OCI-LY3 (cell line): Measurements from ENCODE around the gene TRIM29.

Source experiments
- H2AFZ ChIP-seq: fragments of 200-600, 300-600 bp; shearing (Covaris generic); 2 replicates; pipeline ENCODE4 v1.6.0; 2014; ENCODE audit warnings: antibody characterized with exemption, low read depth, low read length
- H3K27ac ChIP-seq: fragments of 200-600, 300-600 bp; sonication (generic); 2 replicates; pipeline ENCODE4 v1.5.1; 2014; ENCODE audit warnings: mild to moderate bottlenecking, low read length, moderate library complexity, mixed read lengths
- H3K27me3 ChIP-seq: fragments of 200-600, 300-600 bp; sonication (generic); 2 replicates; pipeline ENCODE4 v1.6.1; 2014; ENCODE audit warnings: low read depth, low read length, mixed read lengths
- H3K36me3 ChIP-seq: fragments of 200-600, 300-600 bp; sonication (generic); replicated peaks from 2 replicates; pipeline ENCODE3; 2014; ENCODE audit warnings: low read depth, low read length, mixed read lengths
- H3K4me1 ChIP-seq: fragments of 300-600, 200-600 bp; sonication (generic); 2 replicates; pipeline ENCODE4 v1.6.1; 2014; ENCODE audit warnings: low read length, mixed read lengths
- H3K4me2 ChIP-seq: fragments of 200-600, 300-600 bp; sonication (generic); 2 replicates; pipeline ENCODE4 v1.6.1; 2014; ENCODE audit warnings: low read length, mixed read lengths
- H3K4me3 ChIP-seq: fragments of 300-600, 200-600 bp; sonication (generic); 2 replicates; pipeline ENCODE4 v1.5.1; 2014; ENCODE audit warnings: antibody characterized with exemption, mild to moderate bottlenecking, low read length, moderate library complexity
- H3K79me2 ChIP-seq: fragments of 300-600, 200-600 bp; shearing (Covaris generic); 2 replicates; pipeline ENCODE4 v1.6.1; 2014; ENCODE audit warnings: mild to moderate bottlenecking, low read length, mixed read lengths
- H3K9ac ChIP-seq: fragments of 300-600, 200-600 bp; shearing (Covaris generic); 2 replicates; pipeline ENCODE4 v1.6.0; 2014; ENCODE audit warnings: mild to moderate bottlenecking, low read length, moderate library complexity
- H3K9me3 ChIP-seq: fragments of 200-600, 300-600 bp; shearing (Covaris generic); 2 replicates; pipeline ENCODE4 v1.6.1; 2014; ENCODE audit warnings: low read length, mixed read lengths; ENCODE audit not compliant: insufficient read depth
- H4K20me1 ChIP-seq: fragments of 200-600, 300-600 bp; sonication (generic); 2 replicates; pipeline ENCODE4 v1.6.1; 2016; ENCODE audit warnings: low read length, mixed read lengths; ENCODE audit not compliant: insufficient read depth
- EZH2phosphoT487 ChIP-seq: fragments of 200-600 bp; shearing (Covaris generic); IDR thresholded peaks from 2 replicates; pipeline ENCODE4 v1.6.1; 2018; ENCODE audit warnings: antibody characterized with exemption, mixed run types, low read depth
- TF ChIP-seq, protein P1 (sequence below): fragments of 200-600, 300-600 bp; sonication (generic); IDR thresholded peaks from 2 replicates; pipeline ENCODE4 v1.5.1; 2014; ENCODE audit warnings: antibody characterized with exemption, low read length, low read depth

The TRIM29 gene

DNA sequence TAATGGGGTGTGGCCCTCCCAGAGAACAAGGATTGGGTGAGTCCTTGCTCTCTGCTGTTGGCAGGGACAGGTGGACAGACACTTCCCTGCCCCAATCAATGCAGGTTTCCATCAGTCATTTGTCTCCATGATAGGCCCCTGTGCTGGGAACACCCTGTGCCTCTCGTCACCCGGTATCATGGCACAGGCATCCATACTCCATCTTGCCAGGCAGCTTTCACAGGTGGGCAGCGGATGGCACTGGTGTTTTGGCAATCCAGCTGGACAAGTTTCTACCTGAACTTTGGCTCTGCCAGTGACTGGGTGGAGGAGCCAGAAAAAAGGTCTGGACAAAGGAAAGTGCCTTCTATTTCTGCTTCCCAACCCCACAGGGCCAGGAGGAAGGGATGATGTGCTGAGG is 47.5 kb downstream of the TRIM29 start:
- Histone ChIP-seq H3K36me3 (no peaks in the 10 kb centered on the region), H4K20me1 (no peaks in the 10 kb centered on the region), H3K79me2 (no peaks in the 10 kb centered on the region), H3K27ac (no peak overlapping the region), H3K9me3 (no peaks in the 10 kb centered on the region), H3K4me2 (no peak overlapping the region), H2AFZ (no peak overlapping the region), H3K4me1 (no peaks in the 10 kb centered on the region), H3K9ac (no peak overlapping the region), H3K27me3 (peaks cover 25% of the 10 kb centered on the region), H3K4me3 (no peak overlapping the region)
- no peak for TF ChIP-seq EZH2phosphoT487
- TF ChIP-seq, protein P1, sequence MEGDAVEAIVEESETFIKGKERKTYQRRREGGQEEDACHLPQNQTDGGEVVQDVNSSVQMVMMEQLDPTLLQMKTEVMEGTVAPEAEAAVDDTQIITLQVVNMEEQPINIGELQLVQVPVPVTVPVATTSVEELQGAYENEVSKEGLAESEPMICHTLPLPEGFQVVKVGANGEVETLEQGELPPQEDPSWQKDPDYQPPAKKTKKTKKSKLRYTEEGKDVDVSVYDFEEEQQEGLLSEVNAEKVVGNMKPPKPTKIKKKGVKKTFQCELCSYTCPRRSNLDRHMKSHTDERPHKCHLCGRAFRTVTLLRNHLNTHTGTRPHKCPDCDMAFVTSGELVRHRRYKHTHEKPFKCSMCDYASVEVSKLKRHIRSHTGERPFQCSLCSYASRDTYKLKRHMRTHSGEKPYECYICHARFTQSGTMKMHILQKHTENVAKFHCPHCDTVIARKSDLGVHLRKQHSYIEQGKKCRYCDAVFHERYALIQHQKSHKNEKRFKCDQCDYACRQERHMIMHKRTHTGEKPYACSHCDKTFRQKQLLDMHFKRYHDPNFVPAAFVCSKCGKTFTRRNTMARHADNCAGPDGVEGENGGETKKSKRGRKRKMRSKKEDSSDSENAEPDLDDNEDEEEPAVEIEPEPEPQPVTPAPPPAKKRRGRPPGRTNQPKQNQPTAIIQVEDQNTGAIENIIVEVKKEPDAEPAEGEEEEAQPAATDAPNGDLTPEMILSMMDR: no peak

DNA sequence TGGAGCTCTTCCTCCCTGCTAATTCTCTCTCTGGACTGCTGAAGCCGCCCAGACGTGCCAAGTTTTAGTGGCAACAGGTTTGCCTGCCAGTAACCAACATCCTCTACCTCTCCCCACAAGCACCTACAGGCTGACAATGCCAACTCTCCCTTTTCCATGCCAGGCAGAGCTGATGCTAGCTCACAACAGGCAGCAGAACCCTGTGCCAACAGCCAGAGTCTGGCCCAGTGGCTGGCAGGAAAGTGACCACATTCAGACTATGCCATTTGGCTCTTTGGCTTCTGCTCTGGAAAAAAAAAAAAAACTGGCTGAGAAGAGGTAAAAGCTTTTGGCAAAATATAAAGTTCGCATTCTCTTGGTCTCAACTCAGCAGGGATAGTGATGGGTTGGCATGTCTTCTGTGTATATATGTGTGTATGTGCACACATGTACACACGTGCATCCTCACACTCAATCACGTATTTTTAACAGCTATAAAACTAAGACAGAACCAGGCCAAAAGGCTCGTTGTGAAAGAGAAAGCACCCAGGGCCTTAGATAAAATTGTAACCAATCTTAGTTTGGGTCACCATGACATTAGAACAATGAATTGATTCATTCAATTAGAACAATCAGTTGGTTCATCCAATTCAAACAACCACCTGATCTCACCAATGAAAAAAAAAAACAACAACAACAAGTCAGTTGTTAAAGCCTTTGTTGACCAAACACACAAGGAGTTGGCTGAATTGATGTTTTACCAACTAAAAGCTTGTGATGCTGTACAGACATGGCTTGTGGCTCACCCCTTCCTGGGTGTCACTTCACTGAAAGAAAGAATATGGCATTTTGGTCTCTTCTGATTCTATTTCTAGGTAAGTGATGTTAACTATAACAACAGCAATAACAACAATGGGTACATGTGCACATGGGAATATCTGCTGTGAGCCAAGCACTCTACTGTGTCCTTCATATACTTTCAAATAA is 48.6 kb downstream of the TRIM29 start:
- H3K4me2 ChIP-seq: no peak overlapping the region
- no peaks in the 10 kb centered on the region for H4K20me1 ChIP-seq
- no peak overlapping the region for H3K4me3 ChIP-seq
- TF ChIP-seq, protein P1: no peak
- no peak for TF ChIP-seq EZH2phosphoT487
- no peaks in the 10 kb centered on the region for H3K36me3 ChIP-seq
- H3K27ac ChIP-seq: no peak overlapping the region
- no peaks in the 10 kb centered on the region for H3K9me3 ChIP-seq
- H3K9ac ChIP-seq: no peak overlapping the region
- no peaks in the 10 kb centered on the region for H3K79me2 ChIP-seq
- H3K4me1 ChIP-seq: no peaks in the 10 kb centered on the region
- no peak overlapping the region for H2AFZ ChIP-seq
- H3K27me3 ChIP-seq: peaks cover 25% of the 10 kb centered on the region

DNA sequence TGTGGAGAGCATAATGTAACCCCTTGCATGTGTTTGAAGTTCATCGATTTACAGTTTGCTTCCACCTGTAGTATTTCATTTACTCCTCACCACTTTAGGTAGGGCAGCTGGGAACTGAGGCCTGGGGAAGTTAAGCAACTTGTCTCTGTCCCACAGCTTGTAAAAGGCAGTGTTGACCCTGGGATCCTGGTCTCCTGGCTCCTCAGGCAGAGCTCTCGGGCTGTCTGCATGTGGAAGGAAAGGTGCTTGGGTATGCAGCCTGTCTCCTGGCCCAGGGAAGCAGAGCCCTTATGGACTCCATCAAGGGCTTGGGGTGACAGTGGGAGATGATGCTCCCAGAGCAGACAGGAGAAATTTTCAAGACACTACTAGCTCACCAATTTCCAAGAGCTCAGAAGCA is 49.9 kb downstream of the TRIM29 start:
- Histone ChIP-seq H3K79me2 (no peaks in the 10 kb centered on the region), H3K9me3 (no peaks in the 10 kb centered on the region), H3K4me3 (no peak overlapping the region), H3K27ac (no peak overlapping the region), H3K36me3 (no peaks in the 10 kb centered on the region), H2AFZ (no peak overlapping the region), H3K9ac (no peak overlapping the region), H4K20me1 (no peaks in the 10 kb centered on the region), H3K4me2 (no peak overlapping the region), H3K4me1 (no peaks in the 10 kb centered on the region), H3K27me3 (peaks cover 25% of the 10 kb centered on the region)
- TF ChIP-seq, protein P1: no peak
- TF ChIP-seq EZH2phosphoT487: no peak

DNA sequence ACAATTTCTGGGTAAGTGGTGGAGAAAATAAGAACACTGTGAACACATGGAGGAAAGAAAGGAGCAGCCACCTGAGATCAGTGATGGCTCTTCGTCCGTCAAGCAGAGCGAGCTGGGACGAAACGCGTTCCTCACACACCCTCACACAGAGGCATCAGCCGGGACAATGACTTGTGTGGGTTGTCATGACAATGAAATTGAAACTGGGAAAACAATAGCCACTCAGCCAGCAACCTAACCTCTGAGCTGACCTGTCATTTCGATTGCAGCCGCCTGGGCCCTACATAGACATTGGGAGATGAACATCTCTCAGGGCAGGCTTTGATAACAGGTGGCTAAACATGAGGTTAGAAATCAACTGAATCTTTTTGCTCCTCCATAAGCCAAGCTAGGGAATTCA is 51.3 kb downstream of the TRIM29 start:
- H3K4me1 ChIP-seq: no peaks in the 10 kb centered on the region
- H2AFZ ChIP-seq: no peak overlapping the region
- H3K9ac ChIP-seq: no peak overlapping the region
- no peak overlapping the region for H3K27ac ChIP-seq
- no peak overlapping the region for H3K4me3 ChIP-seq
- H3K27me3 ChIP-seq: peaks cover 25% of the 10 kb centered on the region
- TF ChIP-seq EZH2phosphoT487: no peak
- TF ChIP-seq, protein P1: no peak
- H4K20me1 ChIP-seq: no peaks in the 10 kb centered on the region
- no peaks in the 10 kb centered on the region for H3K9me3 ChIP-seq
- H3K36me3 ChIP-seq: no peaks in the 10 kb centered on the region
- no peaks in the 10 kb centered on the region for H3K79me2 ChIP-seq
- H3K4me2 ChIP-seq: no peak overlapping the region
